ENCODE results near the gene TROAP.

The TROAP gene

DNA sequence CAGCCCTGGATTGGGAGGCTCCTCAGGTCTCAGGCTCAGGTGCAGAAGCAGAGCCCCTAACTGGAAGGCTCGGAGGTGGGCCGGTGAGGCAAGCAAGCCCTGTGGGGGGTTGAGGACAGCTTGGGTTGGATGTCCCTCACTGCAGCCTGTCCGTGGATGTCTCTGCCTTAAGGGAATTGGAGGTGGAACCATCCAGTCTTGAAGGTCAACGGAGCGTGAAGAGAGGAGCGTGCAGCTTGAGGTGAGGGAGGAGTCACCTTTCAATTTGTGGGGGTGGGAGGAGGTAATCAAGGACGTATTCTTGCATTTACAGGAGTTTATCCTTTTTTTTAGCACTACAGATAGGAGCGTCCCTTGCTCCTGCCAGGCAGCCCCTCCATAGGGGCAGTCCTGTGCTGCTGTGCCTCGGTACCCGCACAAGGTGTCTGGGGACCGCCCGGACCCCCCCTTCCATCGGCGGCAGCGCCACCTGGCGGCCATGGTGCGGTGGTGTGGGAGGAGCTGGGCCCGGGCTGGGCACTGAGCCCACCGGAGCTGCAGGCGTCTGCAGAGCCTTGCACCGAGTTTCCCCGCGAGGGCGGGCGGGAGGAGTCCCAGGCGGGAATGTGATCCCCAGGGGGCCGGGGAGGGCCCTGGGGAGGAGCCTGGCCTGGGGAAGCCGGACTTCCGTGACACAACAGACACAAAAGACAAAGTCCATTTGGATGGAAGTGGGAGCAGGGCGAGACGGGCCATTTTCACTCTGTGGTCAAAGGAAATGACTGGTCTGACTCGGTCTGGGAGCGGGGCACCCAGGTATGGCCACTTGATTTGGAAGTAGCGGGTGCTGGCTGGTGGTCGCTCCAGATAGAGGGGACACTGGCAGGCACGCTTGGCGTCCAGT, 24.5 kb downstream of the TROAP start:
- no peaks in the 10 kb centered on the region for H3K27me3 ChIP-seq (ENCODE audit: low read depth)

DNA sequence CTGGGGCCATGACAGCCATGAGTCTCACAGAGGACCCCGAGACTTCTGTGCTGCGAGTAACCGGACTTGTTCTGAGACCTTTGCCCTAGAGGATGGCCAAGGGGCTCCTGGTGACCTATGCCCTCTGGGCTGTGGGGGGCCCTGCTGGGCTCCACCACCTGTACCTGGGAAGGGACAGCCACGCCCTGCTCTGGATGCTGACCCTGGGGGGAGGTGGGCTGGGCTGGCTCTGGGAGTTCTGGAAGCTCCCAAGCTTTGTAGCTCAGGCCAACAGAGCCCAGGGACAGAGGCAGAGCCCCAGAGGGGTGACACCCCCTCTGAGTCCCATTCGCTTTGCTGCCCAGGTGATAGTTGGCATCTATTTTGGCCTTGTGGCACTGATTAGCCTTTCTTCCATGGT, 25.7 kb downstream of the TROAP start:
- Histone ChIP-seq H3K4me3 (no peak overlapping the region), H3K36me3 (replicated peaks) (no peaks in the 10 kb centered on the region), H3K9me3 (no peaks in the 10 kb centered on the region), H3K4me1 (peaks cover 12% of the 10 kb centered on the region), H3K27me3 (ENCODE audit: low read depth) (no peaks in the 10 kb centered on the region)
- no peak for DNase-seq (ENCODE audit: low spot score in 2 of 2)
- in situ Hi-C loops (cut with MboI; ENCODE audit: low sequenced_read_pairs): no loop called here

More for the DNA sequence above, 24.5 kb downstream of the TROAP start:
- no peaks in the 10 kb centered on the region for H3K36me3 ChIP-seq (replicated peaks)
- H3K4me3 ChIP-seq: peak overlapping the region; percentile 16
- DNase-seq (ENCODE audit: low spot score in 2 of 2): peak; percentile 73 to 94
- no peaks in the 10 kb centered on the region for H3K9me3 ChIP-seq
- H3K4me1 ChIP-seq: peaks cover 20% of the 10 kb centered on the region
- in situ Hi-C loops (cut with MboI; ENCODE audit: low sequenced_read_pairs): no loop called here

DNA sequence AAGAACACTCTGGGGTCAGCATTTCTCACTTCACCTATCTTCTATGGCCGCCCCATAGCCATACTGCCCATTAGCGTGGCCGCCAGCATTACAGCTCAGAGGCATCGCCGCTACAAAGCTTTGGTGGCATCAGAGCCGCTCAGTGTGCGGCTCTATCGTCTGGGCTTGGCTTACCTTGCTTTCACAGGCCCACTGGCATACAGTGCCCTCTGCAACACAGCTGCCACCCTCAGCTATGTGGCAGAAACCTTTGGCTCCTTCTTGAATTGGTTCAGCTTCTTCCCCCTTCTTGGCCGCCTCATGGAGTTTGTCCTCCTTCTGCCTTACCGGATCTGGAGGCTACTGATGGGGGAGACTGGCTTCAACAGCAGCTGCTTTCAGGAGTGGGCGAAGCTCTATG, 26.2 kb downstream of the TROAP start:
- H3K4me1 ChIP-seq: peaks cover 12% of the 10 kb centered on the region
- H3K36me3 ChIP-seq (replicated peaks): no peaks in the 10 kb centered on the region
- H3K9me3 ChIP-seq: no peaks in the 10 kb centered on the region
- no peak for DNase-seq (ENCODE audit: low spot score in 2 of 2)
- no peak overlapping the region for H3K4me3 ChIP-seq
- in situ Hi-C loops (cut with MboI; ENCODE audit: low sequenced_read_pairs): no loop called here
- H3K27me3 ChIP-seq (ENCODE audit: low read depth): no peaks in the 10 kb centered on the region

DNA sequence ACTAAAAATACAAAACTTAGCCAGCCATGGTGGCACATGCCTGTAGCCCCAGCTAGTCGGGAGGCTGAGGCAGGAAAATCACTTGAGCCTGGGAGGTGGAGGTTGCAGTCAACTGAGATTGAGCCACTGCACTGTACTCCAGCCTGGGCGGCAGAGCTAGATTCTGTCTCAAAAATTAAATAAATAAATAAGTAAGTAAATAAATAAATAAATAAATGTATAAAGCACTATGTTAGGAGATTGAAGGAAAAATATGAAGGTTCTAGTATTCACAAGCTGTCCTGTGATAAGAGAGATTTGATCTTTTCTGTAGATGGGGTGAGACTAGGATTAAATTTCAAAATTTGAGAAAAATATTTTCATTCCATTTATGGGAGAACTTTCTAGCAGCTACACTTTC, 29.3 kb downstream of the TROAP start:
- in situ Hi-C loops (cut with MboI; ENCODE audit: low sequenced_read_pairs): no loop called here
- Histone ChIP-seq H3K9me3 (no peaks in the 10 kb centered on the region), H3K27me3 (ENCODE audit: low read depth) (no peaks in the 10 kb centered on the region), H3K4me1 (peaks cover 7% of the 10 kb centered on the region), H3K4me3 (no peak overlapping the region), H3K36me3 (replicated peaks) (no peaks in the 10 kb centered on the region)
- DNase-seq (ENCODE audit: low spot score in 2 of 2): no peak

DNA sequence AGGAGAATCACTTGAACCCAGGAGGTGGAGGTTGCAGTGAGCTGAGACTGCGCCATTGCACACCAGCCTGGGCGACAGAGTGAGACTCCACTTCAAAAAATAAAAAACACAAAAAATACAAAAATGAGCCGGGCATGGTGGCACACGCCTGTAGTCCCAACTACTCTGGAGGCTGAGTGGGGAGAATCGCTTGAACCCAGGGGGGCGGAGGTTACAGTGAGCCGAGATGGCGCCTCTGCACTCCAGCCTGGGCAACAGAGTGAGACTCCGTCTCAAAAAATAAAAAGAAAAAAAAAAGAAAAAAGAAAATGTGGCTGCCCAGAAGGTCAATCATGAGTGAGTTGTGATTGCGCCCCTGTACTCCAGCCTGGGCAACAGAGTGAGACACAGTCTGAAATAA, 32.9 kb downstream of the TROAP start:
- H3K4me3 ChIP-seq: no peak overlapping the region
- no peaks in the 10 kb centered on the region for H3K36me3 ChIP-seq (replicated peaks)
- in situ Hi-C loops (cut with MboI; ENCODE audit: low sequenced_read_pairs): no loop called here
- DNase-seq (ENCODE audit: low spot score in 2 of 2): no peak
- peaks cover 2% of the 10 kb centered on the region; the same call in 1 of the 2 replicates for H3K4me1 ChIP-seq
- H3K9me3 ChIP-seq: no peaks in the 10 kb centered on the region
- no peaks in the 10 kb centered on the region for H3K27me3 ChIP-seq (ENCODE audit: low read depth)

DNA sequence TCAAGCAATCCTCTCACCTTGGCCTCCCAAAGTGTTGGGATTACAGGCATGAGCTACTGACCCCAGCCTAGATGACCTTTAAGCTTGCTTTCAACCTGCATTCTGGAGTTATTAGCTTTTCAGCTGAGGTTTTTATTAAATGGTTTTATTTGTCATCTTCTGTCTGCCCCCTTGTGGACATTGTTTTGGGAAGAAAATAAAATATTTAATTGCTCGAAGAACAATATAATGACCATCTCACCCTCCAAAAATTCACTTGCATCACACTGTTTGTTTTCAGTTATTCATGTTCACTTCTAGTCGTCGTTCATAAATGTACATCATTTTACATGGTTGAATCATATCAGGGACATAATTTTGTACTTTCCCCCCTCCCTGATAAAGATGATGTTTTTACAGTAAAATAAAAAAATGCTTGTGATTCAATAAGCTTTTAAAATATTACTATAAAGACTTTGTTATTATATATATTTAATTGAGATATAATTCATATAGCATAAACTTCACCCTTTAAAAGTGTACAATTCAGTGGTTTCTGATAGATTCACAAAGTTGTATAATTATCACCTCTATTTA, 34.1 kb downstream of the TROAP start:
- Histone ChIP-seq H3K9me3 (no peaks in the 10 kb centered on the region), H3K4me1 (peaks cover 2% of the 10 kb centered on the region; the same call in 1 of the 2 replicates), H3K27me3 (ENCODE audit: low read depth) (no peaks in the 10 kb centered on the region), H3K36me3 (replicated peaks) (no peaks in the 10 kb centered on the region), H3K4me3 (no peak overlapping the region)
- in situ Hi-C loops (cut with MboI; ENCODE audit: low sequenced_read_pairs): no loop called here
- peak in 1 of 2 experiments; percentile 50 for DNase-seq (ENCODE audit: low spot score in 2 of 2)

DNA sequence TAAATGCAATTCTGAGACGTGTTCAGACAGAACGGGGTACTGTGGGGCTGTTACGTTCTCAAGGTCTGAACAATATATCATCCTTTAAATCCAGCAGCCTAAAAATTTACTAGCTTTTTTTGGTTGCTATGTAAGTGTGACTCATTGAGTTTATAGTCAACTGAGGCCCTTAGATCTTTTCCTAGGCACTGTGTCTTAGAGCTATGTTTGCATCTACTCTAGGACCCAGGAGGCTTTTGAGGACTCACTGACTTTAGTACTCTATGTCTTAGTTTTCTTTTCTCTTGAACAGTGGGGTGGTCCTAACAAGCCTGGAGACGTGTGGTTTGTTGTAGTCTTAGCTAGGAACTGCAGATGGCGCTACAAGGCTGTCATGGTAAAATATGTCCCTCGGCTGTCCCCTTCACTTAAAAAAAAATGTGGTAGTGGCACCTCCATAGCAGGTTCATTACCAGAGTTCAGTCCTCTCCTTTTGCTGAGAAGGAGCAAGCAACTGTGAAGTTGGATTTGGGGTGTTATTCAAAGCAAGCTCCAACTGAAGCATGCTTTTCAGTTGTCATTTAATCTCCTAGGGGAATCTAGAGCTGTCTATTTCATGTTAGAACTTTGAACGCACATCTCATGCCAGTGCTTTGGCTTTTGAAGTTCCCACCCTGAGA, 35.6 kb downstream of the TROAP start:
- H3K27me3 ChIP-seq (ENCODE audit: low read depth): no peaks in the 10 kb centered on the region
- H3K36me3 ChIP-seq (replicated peaks): no peaks in the 10 kb centered on the region
- no peaks in the 10 kb centered on the region for H3K9me3 ChIP-seq
- no peak overlapping the region for H3K4me3 ChIP-seq
- peaks cover 2% of the 10 kb centered on the region; the same call in 1 of the 2 replicates for H3K4me1 ChIP-seq
- peak; percentile 77 to 78 for DNase-seq (ENCODE audit: low spot score in 2 of 2)
- in situ Hi-C loops (cut with MboI; ENCODE audit: low sequenced_read_pairs): no loop called here

DNA sequence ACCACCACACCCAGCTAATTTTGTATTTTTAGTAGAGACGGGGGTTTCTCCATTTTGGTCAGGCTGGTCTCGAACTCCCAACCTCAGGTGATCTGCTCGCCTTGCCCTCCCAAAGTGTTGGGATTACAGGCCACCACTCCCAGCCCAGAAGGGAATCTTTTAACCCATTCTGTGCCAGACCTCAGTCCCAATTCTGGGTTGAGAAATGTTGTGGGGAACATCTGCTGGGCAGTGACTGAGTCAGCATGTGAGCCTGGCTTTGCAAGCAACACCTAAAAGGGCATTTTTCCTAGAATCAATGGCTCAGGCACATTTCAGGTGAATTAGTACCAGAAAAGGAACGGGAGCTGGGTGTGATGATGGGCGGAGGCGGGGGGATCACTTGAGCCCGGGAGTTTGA, 36.6 kb downstream of the TROAP start:
- H3K36me3 ChIP-seq (replicated peaks): no peaks in the 10 kb centered on the region
- no peak for DNase-seq (ENCODE audit: low spot score in 2 of 2)
- in situ Hi-C loops (cut with MboI; ENCODE audit: low sequenced_read_pairs): no loop called here
- H3K4me3 ChIP-seq: no peak overlapping the region
- no peaks in the 10 kb centered on the region for H3K27me3 ChIP-seq (ENCODE audit: low read depth)
- H3K4me1 ChIP-seq: peaks cover 2% of the 10 kb centered on the region; the same call in 1 of the 2 replicates
- no peaks in the 10 kb centered on the region for H3K9me3 ChIP-seq

DNA sequence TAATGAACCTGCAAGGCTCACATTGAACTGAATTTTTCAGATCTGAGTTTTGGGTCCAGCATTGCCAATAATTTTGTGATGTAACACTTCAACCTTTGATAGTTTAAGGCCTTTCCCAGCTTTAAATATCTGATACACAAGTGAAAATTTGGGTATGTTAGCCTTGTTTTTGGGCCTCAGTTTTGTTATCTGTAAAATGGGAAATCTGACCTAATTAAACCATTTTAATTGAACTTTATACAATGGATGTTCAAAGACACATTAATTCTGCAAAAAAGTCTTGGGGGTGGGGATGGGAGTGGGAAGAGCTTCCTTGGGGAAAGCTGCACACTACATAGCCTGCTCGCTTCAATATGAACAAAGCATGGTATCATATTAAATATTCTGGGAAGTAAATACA, 39.0 kb downstream of the TROAP start:
- H3K4me1 ChIP-seq: peaks cover 10% of the 10 kb centered on the region
- in situ Hi-C loops (cut with MboI; ENCODE audit: low sequenced_read_pairs): no loop called here
- no peaks in the 10 kb centered on the region for H3K27me3 ChIP-seq (ENCODE audit: low read depth)
- H3K4me3 ChIP-seq: no peak overlapping the region
- no peak for DNase-seq (ENCODE audit: low spot score in 2 of 2)
- no peaks in the 10 kb centered on the region for H3K36me3 ChIP-seq (replicated peaks)
- H3K9me3 ChIP-seq: no peaks in the 10 kb centered on the region

DNA sequence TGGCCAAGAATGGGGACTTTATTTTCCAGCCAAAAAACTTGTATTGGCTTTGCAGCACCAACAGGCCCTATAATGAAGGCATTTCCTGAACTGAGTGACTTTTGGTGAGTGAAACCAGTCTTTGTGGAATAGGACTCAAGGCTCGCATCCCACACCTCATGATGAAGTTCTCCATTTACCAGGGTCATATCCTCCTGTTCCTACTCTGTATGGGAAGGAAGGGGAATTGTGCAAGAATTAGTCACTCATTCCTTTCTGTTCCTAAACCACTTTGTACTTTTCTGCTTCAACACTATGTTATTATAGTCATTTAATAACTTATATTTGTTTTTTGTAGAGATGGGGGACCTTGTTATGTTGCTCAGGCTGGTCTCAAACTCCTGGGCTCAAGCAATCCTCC, 41.9 kb downstream of the TROAP start:
- H3K4me3 ChIP-seq: no peak overlapping the region
- DNase-seq (ENCODE audit: low spot score in 2 of 2): no peak
- peaks cover 21% of the 10 kb centered on the region for H3K4me1 ChIP-seq
- H3K9me3 ChIP-seq: no peaks in the 10 kb centered on the region
- in situ Hi-C loops (cut with MboI; ENCODE audit: low sequenced_read_pairs): loop anchor here (5.0 kb wide), 1 partner anchor 142 kb away; no protein-coding TSS in a partner anchor
- H3K36me3 ChIP-seq (replicated peaks): no peaks in the 10 kb centered on the region
- no peaks in the 10 kb centered on the region for H3K27me3 ChIP-seq (ENCODE audit: low read depth)

DNA sequence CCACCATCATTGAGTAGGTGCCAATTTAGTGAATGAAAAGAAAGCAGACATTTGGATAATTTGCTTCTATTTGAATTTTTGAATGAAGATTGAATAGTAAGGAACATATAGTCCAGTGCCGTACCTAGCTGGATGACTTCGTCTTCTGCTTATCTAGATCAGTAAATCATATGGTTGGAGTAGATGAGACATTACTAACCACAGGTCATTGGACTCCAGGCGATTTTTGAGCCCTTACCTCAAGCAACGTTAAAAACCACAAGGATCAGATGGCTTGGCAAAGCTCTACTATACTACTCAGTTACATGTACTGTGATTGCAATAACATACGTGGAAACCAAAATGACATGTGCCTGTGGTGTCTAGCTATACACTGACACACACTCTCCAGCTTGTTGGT, 42.5 kb downstream of the TROAP start:
- Histone ChIP-seq H3K36me3 (replicated peaks) (no peaks in the 10 kb centered on the region), H3K4me3 (no peak overlapping the region), H3K4me1 (peaks cover 22% of the 10 kb centered on the region), H3K27me3 (ENCODE audit: low read depth) (no peaks in the 10 kb centered on the region), H3K9me3 (no peaks in the 10 kb centered on the region)
- in situ Hi-C loops (cut with MboI; ENCODE audit: low sequenced_read_pairs): loop anchor here (5.0 kb wide), 1 partner anchor 142 kb away; no protein-coding TSS in a partner anchor
- no peak for DNase-seq (ENCODE audit: low spot score in 2 of 2)

DNA sequence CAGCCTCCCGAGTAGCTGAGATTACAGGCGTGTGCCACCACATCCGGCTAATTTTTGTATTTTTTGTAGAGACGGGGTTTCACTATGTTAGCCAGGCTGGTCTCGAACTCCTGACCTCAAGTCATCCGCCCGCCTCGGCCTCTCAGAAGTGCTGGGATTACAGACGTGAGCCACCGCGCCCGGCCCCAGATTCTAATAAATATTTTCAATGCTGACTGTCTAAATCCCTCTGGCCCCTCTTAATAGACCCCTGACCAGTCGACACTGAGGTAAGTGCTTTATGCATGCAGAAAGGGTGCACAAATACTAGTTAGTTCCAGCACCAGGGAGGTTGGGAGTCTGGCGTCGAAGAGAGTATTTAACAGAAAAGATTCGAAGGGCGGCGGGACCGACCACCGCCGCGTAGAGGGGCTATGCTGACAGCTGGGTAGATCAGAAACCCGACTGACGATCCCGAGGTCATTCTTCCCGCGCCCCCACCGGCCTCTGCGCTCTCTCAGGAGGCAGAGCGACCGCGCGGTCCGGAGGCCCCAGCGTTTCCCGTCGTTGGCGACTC, 43.1 kb downstream of the TROAP start:
- no peak for DNase-seq (ENCODE audit: low spot score in 2 of 2)
- in situ Hi-C loops (cut with MboI; ENCODE audit: low sequenced_read_pairs): loop anchor here (5.0 kb wide), 1 partner anchor 141 kb away; no protein-coding TSS in a partner anchor
- H3K4me1 ChIP-seq: peaks cover 22% of the 10 kb centered on the region

DNA sequence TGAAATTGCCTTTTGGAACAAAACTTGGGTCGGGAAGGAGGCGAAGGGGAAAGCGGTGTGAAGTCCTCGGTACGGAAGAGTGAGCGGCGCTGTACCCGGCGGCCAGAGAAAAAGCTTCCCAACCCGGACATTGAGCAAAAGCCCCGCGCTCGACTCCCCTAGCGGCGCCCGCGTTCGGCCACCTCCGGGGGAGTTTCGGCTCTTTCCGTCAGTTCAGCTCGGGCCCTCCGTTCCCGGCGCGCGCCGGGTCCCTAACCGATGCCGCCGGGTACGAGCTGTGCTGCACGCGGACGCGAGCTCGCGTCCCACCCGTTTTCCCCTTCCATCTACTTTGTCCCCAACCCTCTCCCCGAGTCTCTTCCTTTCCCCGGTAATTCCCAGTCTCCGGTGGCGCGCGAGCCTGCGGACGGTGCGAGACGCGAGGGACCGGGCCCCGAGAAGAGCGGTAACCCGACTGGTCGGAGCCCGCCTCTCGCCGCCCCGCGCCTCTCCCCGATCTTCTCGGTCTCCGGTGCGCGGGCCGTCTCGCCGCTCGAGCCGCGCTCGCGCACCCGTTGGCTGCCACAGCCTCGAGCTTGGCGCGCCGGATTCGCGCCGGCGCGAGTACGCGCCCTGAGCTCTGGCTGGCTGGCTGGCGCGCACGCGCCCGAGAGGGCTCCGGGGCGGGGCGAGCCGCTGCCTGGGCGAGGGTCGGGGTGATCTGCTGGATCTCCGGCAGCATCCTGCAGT, 43.8 kb downstream of the TROAP start:
- H3K9me3 ChIP-seq: no peaks in the 10 kb centered on the region
- H3K4me1 ChIP-seq: peaks cover 22% of the 10 kb centered on the region
- peak; percentile 91 to 94 for DNase-seq (ENCODE audit: low spot score in 2 of 2)
- in situ Hi-C loops (cut with MboI; ENCODE audit: low sequenced_read_pairs): loop anchor here (5.0 kb wide), 1 partner anchor 140 kb away; no protein-coding TSS in a partner anchor
- H3K36me3 ChIP-seq (replicated peaks): no peaks in the 10 kb centered on the region
- H3K27me3 ChIP-seq (ENCODE audit: low read depth): no peaks in the 10 kb centered on the region
- peak overlapping the region; percentile 81 for H3K4me3 ChIP-seq

More for the DNA sequence above, 43.1 kb downstream of the TROAP start:
- H3K27me3 ChIP-seq (ENCODE audit: low read depth): no peaks in the 10 kb centered on the region
- peak overlapping the region; percentile 81 for H3K4me3 ChIP-seq
- no peaks in the 10 kb centered on the region for H3K9me3 ChIP-seq
- H3K36me3 ChIP-seq (replicated peaks): no peaks in the 10 kb centered on the region
